Memory B cell (primary cell): ENCODE data around the gene MAPK8IP2.
"Not testable (repeated sequence)": the region's sequence is repeated elsewhere in the genome, so short reads cannot be mapped to it uniquely, and the experiment has no call there.

Source experiments
- ATAC-seq: fragments of 150-1000 bp; cut with Tn5 transposase; 2 replicates; pipeline ENCODE4 v1.10.0; 2021; ENCODE audit warnings: low read depth, mild to moderate bottlenecking, moderate library complexity
- DNase-seq, 2 donors: peaks; one replicate each; pipeline ENCODE4 v3.0.0; 2022; ENCODE audit warnings: low spot score in 2 of 2
- H3K27ac Mint-ChIP-seq: one replicate; pipeline ENCODE4 v1.8.0; 2022; ENCODE audit warnings: mild to moderate bottlenecking, moderate library complexity, mixed read lengths
- H3K27me3 Mint-ChIP-seq: one replicate; pipeline ENCODE4 v1.8.0; 2022; ENCODE audit warnings: mixed read lengths
- H3K36me3 Mint-ChIP-seq: one replicate; pipeline ENCODE4 v1.8.0; 2022; ENCODE audit warnings: mild to moderate bottlenecking, mixed read lengths
- H3K4me1 Mint-ChIP-seq: one replicate; pipeline ENCODE4 v1.8.0; 2022; ENCODE audit warnings: mixed read lengths
- H3K4me3 Mint-ChIP-seq: one replicate; pipeline ENCODE4 v1.8.0; 2022; ENCODE audit warnings: mild to moderate bottlenecking, moderate library complexity, mixed read lengths
- H3K9me3 Mint-ChIP-seq: one replicate; pipeline ENCODE4 v1.8.0; 2022; ENCODE audit warnings: mixed read lengths

Gene MAPK8IP2

DNA sequence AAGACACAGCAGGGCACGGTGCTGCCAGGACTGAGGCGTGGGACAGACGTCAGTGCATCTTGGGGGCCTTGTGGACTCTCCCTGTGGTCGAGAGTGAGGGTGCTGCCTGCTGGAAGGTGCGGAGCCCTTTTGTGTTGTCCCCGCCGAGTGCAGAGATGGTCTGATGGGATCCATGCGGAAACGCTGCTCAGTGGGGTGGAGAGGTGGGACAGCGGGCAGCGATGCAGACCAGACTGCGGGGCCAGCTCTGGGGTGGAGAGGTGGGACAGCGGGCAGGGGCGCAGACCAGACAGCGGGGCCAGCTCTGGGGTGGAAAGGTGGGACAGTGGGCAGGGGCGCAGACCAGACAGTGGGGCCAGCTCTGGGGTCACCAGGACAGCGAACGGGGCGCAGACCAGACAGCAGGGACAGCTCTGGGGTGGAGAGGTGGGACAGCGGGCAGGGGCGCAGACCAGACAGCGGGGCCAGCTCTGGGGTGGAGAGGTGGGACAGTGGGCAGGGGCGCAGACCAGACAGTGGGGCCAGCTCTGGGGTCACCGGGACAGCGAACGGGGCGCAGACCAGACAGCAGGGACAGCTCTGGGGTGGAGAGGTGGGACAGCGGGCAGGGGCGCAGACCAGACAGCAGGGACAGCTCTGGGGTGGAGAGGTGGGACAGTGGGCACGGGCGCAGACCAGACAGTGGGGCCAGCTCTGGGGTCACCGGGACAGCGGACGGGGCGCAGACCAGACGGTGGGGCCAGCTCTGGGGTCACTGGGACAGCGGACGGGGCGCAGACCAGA lies 7.7 kb downstream of the MAPK8IP2 start:
- H3K9me3 Mint-ChIP-seq, DNase-seq, H3K36me3 Mint-ChIP-seq, ATAC-seq, H3K27ac Mint-ChIP-seq, H3K4me3 Mint-ChIP-seq, H3K4me1 Mint-ChIP-seq: not testable (repeated sequence)
- H3K27me3 Mint-ChIP-seq, result peaks cover 41% of the 10 kb centered on the region

DNA sequence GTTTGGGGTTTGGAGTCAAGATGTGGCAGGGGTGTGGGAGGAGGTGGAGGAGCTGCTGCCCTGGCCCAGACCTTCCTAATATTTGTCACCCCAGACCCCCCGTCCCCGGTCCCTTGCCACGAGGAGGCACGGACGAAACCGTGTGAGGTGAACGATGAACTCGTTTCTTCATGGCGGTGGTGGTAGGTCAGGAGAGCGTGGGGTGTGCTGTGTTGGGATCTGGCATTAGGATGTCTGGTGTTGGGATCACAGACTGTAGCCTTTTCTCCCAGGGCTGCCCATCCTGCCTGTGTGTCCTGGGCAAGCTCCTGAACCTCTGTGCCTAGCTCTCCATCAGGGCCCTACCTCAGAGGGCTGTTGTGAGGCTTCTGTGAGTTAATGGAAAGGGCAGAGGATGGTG lies 8.4 kb downstream of the MAPK8IP2 start:
- DNase-seq, result no peak
- H3K4me3 Mint-ChIP-seq, result no peak overlapping the region
- H3K9me3 Mint-ChIP-seq, result no peaks in the 10 kb centered on the region
- H3K27ac Mint-ChIP-seq, result no peak overlapping the region
- H3K36me3 Mint-ChIP-seq, result peaks cover 2% of the 10 kb centered on the region
- no peaks in the 10 kb centered on the region for H3K4me1 Mint-ChIP-seq
- ATAC-seq, result no peak
- peaks cover 39% of the 10 kb centered on the region for H3K27me3 Mint-ChIP-seq

GRCh38 chr22:50609599-50609998 lies 9.0 kb downstream of the MAPK8IP2 start:
- no peak overlapping the region for H3K4me3 Mint-ChIP-seq
- no peak overlapping the region for H3K27ac Mint-ChIP-seq
- peaks cover 2% of the 10 kb centered on the region for H3K9me3 Mint-ChIP-seq
- H3K27me3 Mint-ChIP-seq, result peaks cover 41% of the 10 kb centered on the region
- peaks cover 2% of the 10 kb centered on the region for H3K4me1 Mint-ChIP-seq
- H3K36me3 Mint-ChIP-seq, result peaks cover 4% of the 10 kb centered on the region
- ATAC-seq (no peak), DNase-seq (no peak)

DNA sequence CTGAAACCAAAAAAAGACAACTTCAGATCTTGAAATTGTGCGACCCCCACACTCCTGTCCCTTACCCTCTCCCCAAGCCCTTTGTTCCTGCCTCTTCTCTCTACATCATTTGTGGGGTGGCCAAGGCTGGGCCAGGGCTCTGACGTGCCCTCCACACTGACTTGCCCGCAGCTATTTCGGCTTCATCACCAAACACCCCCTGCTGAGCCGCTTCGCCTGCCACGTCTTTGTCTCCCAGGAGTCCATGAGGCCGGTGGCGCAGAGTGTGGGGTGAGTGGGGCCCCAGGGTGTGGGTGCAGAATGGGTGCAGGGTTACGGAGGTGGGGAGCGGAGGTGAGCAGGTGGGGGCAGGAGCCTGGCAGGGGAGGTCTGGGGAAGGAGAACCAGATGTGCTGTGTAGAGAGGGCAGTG lies 9.5 kb downstream of the MAPK8IP2 start:
- H3K9me3 Mint-ChIP-seq, result peaks cover 2% of the 10 kb centered on the region
- H3K4me3 Mint-ChIP-seq, result no peak overlapping the region
- no peak for DNase-seq
- H3K4me1 Mint-ChIP-seq, result peaks cover 2% of the 10 kb centered on the region
- peaks cover 41% of the 10 kb centered on the region for H3K27me3 Mint-ChIP-seq
- no peak overlapping the region for H3K27ac Mint-ChIP-seq
- no peak for ATAC-seq
- H3K36me3 Mint-ChIP-seq, result peaks cover 4% of the 10 kb centered on the region

DNA sequence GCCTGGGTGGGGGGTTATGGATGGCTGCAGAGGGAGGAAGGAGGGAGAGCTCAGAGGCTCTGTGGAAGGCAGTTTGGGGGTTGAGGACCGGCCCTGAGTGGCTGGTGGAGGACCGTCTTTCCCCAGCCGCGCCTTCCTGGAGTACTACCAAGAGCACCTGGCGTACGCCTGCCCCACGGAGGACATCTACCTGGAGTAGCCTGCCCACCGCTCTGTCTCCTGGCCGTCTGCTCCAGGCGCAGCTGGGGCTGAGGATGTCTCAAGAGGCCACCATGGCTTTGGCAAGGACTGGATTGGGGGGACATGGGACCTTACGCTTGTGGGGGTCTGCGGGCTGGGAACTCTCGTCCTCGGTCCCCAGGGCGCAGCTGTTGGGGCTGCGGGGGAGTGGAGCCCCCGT lies 10.0 kb downstream of the MAPK8IP2 start:
- ATAC-seq (no peak), DNase-seq (no peak)
- H3K4me3 Mint-ChIP-seq, result no peak overlapping the region
- peaks cover 4% of the 10 kb centered on the region for H3K36me3 Mint-ChIP-seq
- H3K9me3 Mint-ChIP-seq, result peaks cover 2% of the 10 kb centered on the region
- peaks cover 40% of the 10 kb centered on the region for H3K27me3 Mint-ChIP-seq
- H3K27ac Mint-ChIP-seq, result no peak overlapping the region
- H3K4me1 Mint-ChIP-seq, result peaks cover 2% of the 10 kb centered on the region

DNA sequence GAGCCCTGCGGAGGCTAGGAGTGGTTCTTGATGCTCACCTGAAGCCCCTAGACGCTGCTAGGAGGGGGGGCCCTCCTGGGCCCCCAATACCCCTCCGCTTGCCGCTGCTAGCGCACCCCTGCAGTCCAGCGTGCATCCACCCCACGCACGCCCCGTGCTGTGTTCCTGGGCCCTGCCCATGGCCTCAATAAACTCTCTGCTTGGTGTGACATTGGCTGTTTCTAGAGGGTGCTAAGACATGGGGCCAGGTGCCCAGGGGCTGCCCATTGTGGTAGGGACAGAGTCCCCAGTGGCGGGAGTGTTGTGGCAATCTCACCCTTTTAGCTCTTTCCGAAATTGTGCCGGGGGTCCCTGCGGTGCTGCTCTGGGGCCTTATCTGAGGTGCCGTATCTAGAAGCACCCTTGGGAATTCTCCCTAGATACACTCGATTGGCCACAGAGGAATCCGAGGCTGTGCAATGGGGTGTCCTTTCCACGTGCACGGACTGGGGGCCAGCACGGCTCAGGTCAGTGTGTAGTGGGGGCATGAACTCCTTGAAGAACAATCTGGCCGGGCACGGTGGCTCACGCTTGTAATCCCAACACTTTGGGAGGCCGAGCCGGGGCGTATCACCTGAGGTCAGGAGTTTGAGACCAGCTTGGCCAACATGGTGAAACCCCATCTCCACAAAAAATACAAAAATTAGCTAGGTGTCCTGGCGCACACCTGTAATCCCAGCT lies 10.9 kb downstream of the MAPK8IP2 start:
- Mint-ChIP-seq H3K36me3 (peaks cover 4% of the 10 kb centered on the region), H3K27ac (no peak overlapping the region), H3K4me3 (no peak overlapping the region), H3K4me1 (peaks cover 2% of the 10 kb centered on the region), H3K27me3 (peaks cover 33% of the 10 kb centered on the region), H3K9me3 (peaks cover 2% of the 10 kb centered on the region)
- no peak for DNase-seq
- ATAC-seq, result no peak

GRCh38 chr22:50612168-50612527 lies 11.6 kb downstream of the MAPK8IP2 start:
- H3K4me1 Mint-ChIP-seq, result peaks cover 2% of the 10 kb centered on the region

DNA sequence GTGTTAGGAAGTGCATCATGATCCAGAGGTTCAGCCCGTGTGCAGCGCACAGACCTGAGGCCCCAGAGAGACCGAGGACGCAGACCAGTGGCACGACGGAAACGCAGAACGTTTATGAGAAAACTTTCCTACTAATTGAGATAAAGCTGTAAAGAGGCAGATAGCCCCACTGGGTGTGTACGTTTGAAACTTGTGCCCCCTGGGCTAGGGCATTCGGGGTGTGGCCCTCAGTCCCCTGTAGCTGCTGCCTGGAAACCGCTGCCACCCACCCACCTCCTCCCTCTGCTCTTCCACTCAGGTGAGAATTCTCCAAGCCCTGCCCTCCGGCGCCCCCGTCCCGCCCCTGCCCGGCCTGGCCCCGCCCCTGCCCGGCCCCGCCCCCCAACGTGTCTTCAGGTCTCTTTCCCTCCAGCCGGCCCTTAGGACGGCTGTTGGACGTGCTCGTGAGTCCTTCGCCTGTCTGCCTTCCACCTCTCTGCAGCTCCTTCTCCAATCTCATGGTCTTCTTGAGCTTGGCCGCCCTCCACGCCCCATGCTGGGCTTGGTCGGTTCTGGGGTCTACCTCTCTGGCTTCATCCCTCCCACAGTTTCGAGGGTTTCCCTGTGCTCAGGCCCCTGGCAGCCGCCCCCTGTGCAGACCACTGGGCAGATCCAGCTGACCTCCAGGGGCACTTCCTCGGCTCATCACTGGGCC lies 12.1 kb downstream of the MAPK8IP2 start:
- H3K36me3 Mint-ChIP-seq, result peaks cover 3% of the 10 kb centered on the region
- peak; percentile 41 for ATAC-seq
- H3K27me3 Mint-ChIP-seq, result peaks cover 25% of the 10 kb centered on the region
- H3K27ac Mint-ChIP-seq, result no peak overlapping the region
- H3K4me3 Mint-ChIP-seq, result no peak overlapping the region
- H3K4me1 Mint-ChIP-seq, result peaks cover 2% of the 10 kb centered on the region
- no peak for DNase-seq
- peaks cover 2% of the 10 kb centered on the region for H3K9me3 Mint-ChIP-seq

More at GRCh38 chr22:50612168-50612527, 11.6 kb downstream of the MAPK8IP2 start:
- Mint-ChIP-seq H3K36me3 (peaks cover 4% of the 10 kb centered on the region), H3K9me3 (peaks cover 2% of the 10 kb centered on the region), H3K27me3 (peaks cover 31% of the 10 kb centered on the region), H3K27ac (no peak overlapping the region), H3K4me3 (no peak overlapping the region)
- DNase-seq (no peak), ATAC-seq (no peak)

- Mint-ChIP-seq H3K9me3 (peaks cover 2% of the 10 kb centered on the region), H3K4me1 (peaks cover 2% of the 10 kb centered on the region), H3K36me3 (peaks cover 3% of the 10 kb centered on the region), H3K27ac (no peak overlapping the region), H3K27me3 (peaks cover 22% of the 10 kb centered on the region), H3K4me3 (no peak overlapping the region)
- ATAC-seq, result no peak
- DNase-seq, result no peak
Observed at GRCh38 chr22:50613291-50613981, 12.8 kb downstream of the MAPK8IP2 start.

- peak overlapping the region; percentile 58 for H3K27ac Mint-ChIP-seq
- H3K4me1 Mint-ChIP-seq, H3K4me3 Mint-ChIP-seq, H3K9me3 Mint-ChIP-seq, DNase-seq, ATAC-seq, H3K36me3 Mint-ChIP-seq: not testable (repeated sequence)
- H3K27me3 Mint-ChIP-seq, result peaks cover 16% of the 10 kb centered on the region
Observed at GRCh38 chr22:50614296-50614695, 13.7 kb downstream of the MAPK8IP2 start.

DNA sequence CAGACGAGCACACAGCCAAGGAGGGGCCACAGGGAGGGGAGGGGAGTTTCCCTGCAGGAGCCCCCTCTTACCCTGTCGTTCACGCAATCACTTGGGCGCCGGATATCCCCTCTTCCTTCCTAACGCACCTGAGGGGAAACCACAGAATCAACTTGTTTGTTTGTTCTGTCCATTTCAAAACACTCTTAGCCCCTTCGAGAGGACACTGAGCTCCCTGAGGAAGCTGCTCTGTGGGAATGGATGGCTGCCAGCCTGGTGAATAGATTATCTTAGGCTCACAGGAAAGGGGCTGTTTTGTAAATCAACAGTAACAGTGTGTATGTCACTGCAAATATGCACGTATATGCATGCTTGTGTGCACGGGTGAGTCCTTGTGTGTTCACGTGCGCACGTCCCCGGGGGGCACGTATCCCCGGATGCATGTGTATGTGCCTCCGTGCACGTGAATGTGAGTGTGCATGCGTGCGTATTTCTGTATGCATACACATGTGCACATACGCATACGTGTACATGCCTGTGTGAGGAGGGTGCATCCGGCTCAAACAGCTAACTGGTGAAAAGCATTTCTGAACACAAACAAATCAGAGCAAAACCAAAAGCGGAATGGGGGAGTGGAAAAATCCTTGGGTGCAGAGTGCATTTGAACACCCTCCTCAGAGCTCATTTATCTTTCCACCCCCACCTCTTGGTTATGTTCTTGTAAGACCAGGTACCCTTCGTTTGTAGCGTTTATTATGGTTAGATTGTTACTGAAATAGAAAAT lies 20.2 kb downstream of the MAPK8IP2 start:
- peak overlapping the region; percentile 92 for H3K4me3 Mint-ChIP-seq
- peak; percentile 71 to 87 for DNase-seq
- ATAC-seq, result peak; percentile 69
- H3K27ac Mint-ChIP-seq, result peak overlapping the region; percentile 98
- H3K36me3 Mint-ChIP-seq, result no peaks in the 10 kb centered on the region
- no peaks in the 10 kb centered on the region for H3K9me3 Mint-ChIP-seq
- no peaks in the 10 kb centered on the region for H3K27me3 Mint-ChIP-seq
- H3K4me1 Mint-ChIP-seq, result peaks cover 20% of the 10 kb centered on the region

DNA sequence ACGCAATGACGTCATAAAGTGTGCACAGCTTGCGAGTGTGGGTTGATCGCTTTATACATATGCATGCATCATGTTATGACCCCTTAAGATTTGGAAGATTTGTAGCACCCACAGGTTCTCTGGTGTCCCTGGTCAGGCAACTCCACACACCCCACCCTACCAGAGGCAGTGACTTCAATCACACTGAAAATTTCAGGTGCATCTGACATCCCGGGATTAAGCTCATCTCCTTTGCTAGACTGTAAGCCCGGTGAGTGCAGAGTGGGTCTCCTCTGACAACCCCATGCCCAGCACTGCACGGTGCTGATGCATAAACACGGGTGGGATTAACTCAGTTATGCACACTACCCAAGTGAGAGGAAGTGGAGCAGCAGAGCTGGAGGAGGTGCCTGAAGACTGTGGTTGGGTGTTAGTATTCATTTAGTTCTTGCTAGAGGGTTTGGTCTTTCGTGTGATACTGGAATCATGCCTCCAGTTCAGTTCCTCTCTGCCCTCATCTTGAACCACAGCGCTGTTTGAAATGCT lies 20.8 kb downstream of the MAPK8IP2 start:
- DNase-seq (peak; percentile 41 to 51), ATAC-seq (peak; percentile 42)
- H3K36me3 Mint-ChIP-seq, result no peaks in the 10 kb centered on the region
- H3K9me3 Mint-ChIP-seq, result no peaks in the 10 kb centered on the region
- H3K4me3 Mint-ChIP-seq, result peak overlapping the region; percentile 92
- H3K4me1 Mint-ChIP-seq, result peaks cover 20% of the 10 kb centered on the region
- H3K27ac Mint-ChIP-seq, result peak overlapping the region; percentile 98
- no peaks in the 10 kb centered on the region for H3K27me3 Mint-ChIP-seq
